PFSK-1 (cell line): ENCODE measurements around the gene ZCCHC24.

Experiments used
- FOXP2 ChIP-seq: optimal IDR thresholded peaks from 2 replicates; pipeline ENCODE3; 2011; ENCODE audit warnings: borderline replicate concordance, control low read depth, inconsistent platforms; ENCODE audit not compliant: insufficient read depth; ENCODE audit errors: extremely low read length, extremely low read depth
- POLR2AphosphoS5 ChIP-seq: IDR thresholded peaks from 2 replicates; pipeline ENCODE4 v1.6.1; 2012; ENCODE audit warnings: low read depth, mild to moderate bottlenecking, control low read depth, low read length, moderate library complexity
- TAF1 ChIP-seq: IDR thresholded peaks from 2 replicates; pipeline ENCODE4 v1.6.1; 2012; ENCODE audit warnings: low read length, control low read depth, borderline replicate concordance; ENCODE audit not compliant: insufficient read depth
- TF ChIP-seq, protein P1 (sequence below), 2 experiments: IDR thresholded peaks; 2 replicates each; pipeline versions ENCODE4 v1.6.1 to v1.8.0; 2011 to 2012; ENCODE audit warnings: low read depth in 2 of 2, low read length in 2 of 2, control low read depth in 1 of 2, inconsistent platforms in 1 of 2, mild to moderate bottlenecking in 1 of 2, moderate library complexity in 1 of 2; ENCODE audit not compliant: insufficient read depth in 1 of 2

DNA sequence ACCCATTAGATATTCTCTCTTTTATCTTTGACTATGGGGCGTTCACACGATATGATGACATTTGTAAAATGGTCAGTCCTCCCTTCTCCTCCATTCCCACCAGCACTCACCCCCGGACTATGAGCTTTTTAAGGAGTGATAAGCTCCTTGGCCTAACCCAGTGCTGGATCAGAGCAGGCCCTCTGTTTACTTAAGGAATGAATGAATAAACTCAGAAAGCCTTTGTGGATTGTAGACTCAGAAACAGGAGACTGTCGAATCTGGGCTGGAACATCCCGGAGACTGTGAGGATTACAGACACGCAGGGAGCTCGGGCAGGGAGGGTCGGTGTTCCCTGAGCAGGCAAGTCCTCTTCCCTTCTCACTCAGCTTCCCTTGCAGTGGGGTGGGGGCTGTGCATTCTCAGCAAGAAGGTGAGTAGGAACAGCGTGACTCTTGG is 6.8 kb upstream of the ZCCHC24 start:
- TF ChIP-seq, protein P1, sequence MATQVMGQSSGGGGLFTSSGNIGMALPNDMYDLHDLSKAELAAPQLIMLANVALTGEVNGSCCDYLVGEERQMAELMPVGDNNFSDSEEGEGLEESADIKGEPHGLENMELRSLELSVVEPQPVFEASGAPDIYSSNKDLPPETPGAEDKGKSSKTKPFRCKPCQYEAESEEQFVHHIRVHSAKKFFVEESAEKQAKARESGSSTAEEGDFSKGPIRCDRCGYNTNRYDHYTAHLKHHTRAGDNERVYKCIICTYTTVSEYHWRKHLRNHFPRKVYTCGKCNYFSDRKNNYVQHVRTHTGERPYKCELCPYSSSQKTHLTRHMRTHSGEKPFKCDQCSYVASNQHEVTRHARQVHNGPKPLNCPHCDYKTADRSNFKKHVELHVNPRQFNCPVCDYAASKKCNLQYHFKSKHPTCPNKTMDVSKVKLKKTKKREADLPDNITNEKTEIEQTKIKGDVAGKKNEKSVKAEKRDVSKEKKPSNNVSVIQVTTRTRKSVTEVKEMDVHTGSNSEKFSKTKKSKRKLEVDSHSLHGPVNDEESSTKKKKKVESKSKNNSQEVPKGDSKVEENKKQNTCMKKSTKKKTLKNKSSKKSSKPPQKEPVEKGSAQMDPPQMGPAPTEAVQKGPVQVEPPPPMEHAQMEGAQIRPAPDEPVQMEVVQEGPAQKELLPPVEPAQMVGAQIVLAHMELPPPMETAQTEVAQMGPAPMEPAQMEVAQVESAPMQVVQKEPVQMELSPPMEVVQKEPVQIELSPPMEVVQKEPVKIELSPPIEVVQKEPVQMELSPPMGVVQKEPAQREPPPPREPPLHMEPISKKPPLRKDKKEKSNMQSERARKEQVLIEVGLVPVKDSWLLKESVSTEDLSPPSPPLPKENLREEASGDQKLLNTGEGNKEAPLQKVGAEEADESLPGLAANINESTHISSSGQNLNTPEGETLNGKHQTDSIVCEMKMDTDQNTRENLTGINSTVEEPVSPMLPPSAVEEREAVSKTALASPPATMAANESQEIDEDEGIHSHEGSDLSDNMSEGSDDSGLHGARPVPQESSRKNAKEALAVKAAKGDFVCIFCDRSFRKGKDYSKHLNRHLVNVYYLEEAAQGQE (IDR thresholded peaks at IDR 0.05; ENCODE audit: insufficient read depth in 1 of 2, low read depth in 2 of 2, low read length in 2 of 2) = no peak
- TF ChIP-seq POLR2AphosphoS5 (no peak), FOXP2 (no peak), TAF1 (no peak)
